ENCODE measurements around the gene TNRC18. TPM values are rescaled to one million over a fixed set of nuclear protein-coding genes. Genes with fewer than 3 reads are reported as not detected.
A peak's percentile ranks its signal among the peaks of the same experiment; 100 is the strongest.
"Not testable (repeated sequence)": the region's sequence is repeated elsewhere in the genome, so short reads cannot be mapped to it uniquely, and the experiment has no call there.

Gene TNRC18
- total RNA-seq, 4 donors from 2014 or later: 87.6 to 218 (median 124) TPM

DNA sequence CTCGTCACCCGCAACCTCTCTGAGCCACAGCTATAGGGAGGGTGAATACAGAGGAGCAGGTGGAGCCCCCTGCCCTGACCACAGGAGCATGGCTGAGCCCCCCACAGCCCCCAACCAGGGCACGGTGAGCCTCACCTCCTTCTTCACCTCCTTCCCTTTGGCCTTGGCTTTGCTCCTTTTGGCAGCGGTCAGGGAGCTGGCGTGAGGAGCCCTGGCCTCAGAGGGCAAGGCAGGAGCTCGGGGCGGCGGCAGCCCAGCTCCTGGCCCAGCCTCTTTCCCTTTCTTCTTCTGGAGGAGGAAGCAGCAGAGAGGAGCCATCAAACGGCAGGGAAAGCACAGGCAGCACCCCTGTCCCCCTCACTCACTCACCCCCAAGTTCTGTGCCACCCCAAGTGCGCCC is 98.7 kb downstream of the TNRC18 start:
- no peaks in the 10 kb centered on the region for H3K9me3 ChIP-seq
- WGBS, 2 donors (ENCODE audit: low coverage in 1 of 2): 95% methylated on average over 4 of the region's 10 CpGs; no CpG with 5 or more reads in 1 of the 2 donors
- no peak overlapping the region for H3K4me3 ChIP-seq
- H3K27ac ChIP-seq: peak overlapping the region in 1 of 4 donors; percentile 12
- no peaks in the 10 kb centered on the region for H3K27me3 ChIP-seq
- H3K36me3 ChIP-seq: peaks cover 0 to 99% of the 10 kb centered on the region in 2 donors
- no peak for ATAC-seq
- no peaks in the 10 kb centered on the region for H3K4me1 ChIP-seq
- TF ChIP-seq EP300 (IDR thresholded peaks at IDR 0.05): no peak
- TF ChIP-seq POLR2AphosphoS5 (IDR thresholded peaks at IDR 0.05): no peak
- TF ChIP-seq POLR2A (IDR thresholded peaks at IDR 0.05): no peak
- no peak for TF ChIP-seq CTCF (IDR thresholded peaks at IDR 0.05)

GRCh38 chr7:5323800-5324781 is 99.5 kb downstream of the TNRC18 start:
- H3K27me3 ChIP-seq, H3K4me1 ChIP-seq, H3K9me3 ChIP-seq, H3K4me3 ChIP-seq, ATAC-seq: not testable (repeated sequence)
- WGBS, 2 donors (ENCODE audit: low coverage in 1 of 2): 90 to 100% methylated on average over 3 to 8 of the region's 31 CpGs
- Histone ChIP-seq H3K36me3 (peaks cover 0 to 100% of the 10 kb centered on the region in 2 donors), H3K27ac (peak overlapping the region in 1 of 4 donors; percentile 12)

- 76 to 82% methylated on average over 8 to 13 of the region's 29 CpGs for WGBS, 2 donors (ENCODE audit: low coverage in 1 of 2)
- ATAC-seq: no peak
- peaks cover 0 to 100% of the 10 kb centered on the region in 2 donors for H3K36me3 ChIP-seq
These were observed 100.8 kb downstream of the TNRC18 start for GRCh38 chr7:5322621-5323410.

DNA sequence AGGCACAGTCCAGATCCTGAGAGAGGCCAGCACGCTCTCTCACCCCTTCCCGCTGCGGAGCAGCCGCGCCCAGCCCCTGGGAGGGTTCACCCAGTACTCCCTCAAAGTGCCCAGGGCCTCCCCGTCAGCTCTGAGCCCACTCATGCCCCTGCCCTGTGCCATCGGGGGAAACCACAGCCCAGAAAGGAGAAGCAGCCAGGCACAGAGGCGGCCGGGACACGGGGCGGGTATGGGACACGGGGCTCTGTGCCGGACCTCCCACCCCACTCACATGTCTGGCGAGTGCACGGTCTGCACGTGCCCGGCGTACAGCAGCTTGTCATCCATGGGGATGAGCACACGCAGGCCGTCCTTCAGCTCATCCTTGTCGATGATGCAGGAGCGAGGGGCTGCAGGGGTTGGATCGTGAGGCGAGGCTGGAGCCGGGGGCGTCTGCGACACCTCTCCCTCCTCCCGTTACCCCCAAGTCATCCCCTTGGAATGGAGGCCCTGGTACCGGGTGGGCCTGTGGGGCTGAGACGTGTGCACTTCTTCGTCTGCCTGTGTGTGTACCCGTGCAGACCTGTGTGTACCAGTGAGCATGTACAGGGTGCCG is 102.7 kb downstream of the TNRC18 start:
- WGBS, 2 donors (ENCODE audit: low coverage in 1 of 2): no CpG with 5 or more reads among the region's 33 CpGs

More at GRCh38 chr7:5322621-5323410, 100.8 kb downstream of the TNRC18 start:
- TF ChIP-seq CTCF (IDR thresholded peaks at IDR 0.05): no peak
- TF ChIP-seq POLR2AphosphoS5 (IDR thresholded peaks at IDR 0.05): no peak
- no peak for TF ChIP-seq EP300 (IDR thresholded peaks at IDR 0.05)
- no peak for TF ChIP-seq POLR2A (IDR thresholded peaks at IDR 0.05)
- Histone ChIP-seq H3K27ac (no peak overlapping the region), H3K9me3 (peaks cover 0 to 13% (median 0%) of the 10 kb centered on the region in 3 donors), H3K4me1 (no peaks in the 10 kb centered on the region), H3K4me3 (no peak overlapping the region), H3K27me3 (no peaks in the 10 kb centered on the region)

More for the DNA sequence above, 102.7 kb downstream of the TNRC18 start:
- ATAC-seq: peak; percentile 13
- peaks cover 0 to 99% of the 10 kb centered on the region in 2 donors for H3K36me3 ChIP-seq
- H3K9me3 ChIP-seq: peaks cover 0 to 13% (median 0%) of the 10 kb centered on the region in 3 donors
- H3K4me3 ChIP-seq: no peak overlapping the region
- H3K27me3 ChIP-seq: no peaks in the 10 kb centered on the region
- no peaks in the 10 kb centered on the region for H3K4me1 ChIP-seq
- no peak overlapping the region for H3K27ac ChIP-seq
- TF ChIP-seq POLR2AphosphoS5 (IDR thresholded peaks at IDR 0.05) (no peak), POLR2A (IDR thresholded peaks at IDR 0.05) (no peak), CTCF (IDR thresholded peaks at IDR 0.05) (no peak), EP300 (IDR thresholded peaks at IDR 0.05) (no peak)
